Mammary epithelial cell (primary cell): ENCODE data around the gene SAMD4B.

Source experiments
- EZH2 ChIP-seq: IDR thresholded peaks from 2 replicates; pipeline ENCODE4 v1.6.1; 2012; ENCODE audit warnings: low read length, inconsistent platforms, borderline replicate concordance
- TF ChIP-seq, protein P1 (sequence below), 2 donors: IDR thresholded peaks in 1 of 2; conservative IDR thresholded peaks in 1 of 2; 2 replicates each; pipeline ENCODE4 v1.5.1; 2011 to 2012; ENCODE audit warnings: inconsistent platforms in 2 of 2, low read length in 2 of 2, mild to moderate bottlenecking in 2 of 2, control low read depth in 1 of 2, low read depth in 1 of 2; ENCODE audit not compliant: insufficient read depth in 1 of 2; ENCODE audit errors: extremely low read depth in 1 of 2

DNA sequence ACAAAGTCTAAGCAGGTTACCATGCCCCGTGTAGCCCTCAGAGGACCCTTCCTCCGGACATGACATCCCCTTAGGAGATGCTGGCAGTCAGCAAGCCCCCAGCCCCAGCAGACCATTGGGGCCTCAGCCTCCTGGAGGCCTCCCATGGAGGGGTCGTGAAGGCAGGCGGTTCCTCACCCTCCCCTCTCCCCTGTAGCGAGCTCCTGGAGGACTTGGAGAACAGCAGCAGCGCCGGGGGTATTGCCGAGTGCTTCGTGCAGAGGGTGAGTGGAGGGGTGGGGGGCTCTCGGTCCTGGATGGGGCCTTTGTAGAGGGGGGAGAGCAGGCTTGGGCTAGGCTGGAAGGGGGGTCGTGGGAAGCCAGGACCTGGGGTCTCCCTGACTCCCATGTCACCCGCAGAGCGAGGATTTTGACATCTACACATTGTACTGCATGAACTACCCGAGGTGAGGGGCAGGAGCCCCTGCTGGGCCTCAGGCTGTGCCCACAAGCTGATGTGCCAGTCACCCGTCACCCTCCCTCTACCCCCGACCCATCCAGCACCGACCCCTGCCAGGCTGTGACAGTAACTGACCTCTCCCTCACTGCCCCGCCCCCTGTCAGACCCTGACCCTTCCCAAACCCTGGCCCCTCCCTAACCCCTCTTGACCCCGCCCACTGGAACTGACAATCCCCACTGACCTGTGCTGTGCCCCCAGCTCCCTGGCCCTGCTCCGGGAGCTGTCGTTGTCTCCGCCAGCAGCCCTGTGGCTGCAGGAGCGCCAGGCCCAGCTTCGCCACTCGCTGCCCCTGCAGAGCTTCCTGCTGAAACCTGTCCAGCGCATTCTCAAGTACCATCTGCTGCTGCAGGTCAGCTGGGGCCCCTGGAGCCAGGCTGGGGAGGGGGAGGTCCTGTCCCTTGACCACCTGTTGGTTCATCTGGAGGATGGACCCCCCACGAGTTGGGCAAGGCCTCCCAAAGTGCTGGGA, 74.2 kb downstream of the SAMD4B start:
- TF ChIP-seq, protein P1, sequence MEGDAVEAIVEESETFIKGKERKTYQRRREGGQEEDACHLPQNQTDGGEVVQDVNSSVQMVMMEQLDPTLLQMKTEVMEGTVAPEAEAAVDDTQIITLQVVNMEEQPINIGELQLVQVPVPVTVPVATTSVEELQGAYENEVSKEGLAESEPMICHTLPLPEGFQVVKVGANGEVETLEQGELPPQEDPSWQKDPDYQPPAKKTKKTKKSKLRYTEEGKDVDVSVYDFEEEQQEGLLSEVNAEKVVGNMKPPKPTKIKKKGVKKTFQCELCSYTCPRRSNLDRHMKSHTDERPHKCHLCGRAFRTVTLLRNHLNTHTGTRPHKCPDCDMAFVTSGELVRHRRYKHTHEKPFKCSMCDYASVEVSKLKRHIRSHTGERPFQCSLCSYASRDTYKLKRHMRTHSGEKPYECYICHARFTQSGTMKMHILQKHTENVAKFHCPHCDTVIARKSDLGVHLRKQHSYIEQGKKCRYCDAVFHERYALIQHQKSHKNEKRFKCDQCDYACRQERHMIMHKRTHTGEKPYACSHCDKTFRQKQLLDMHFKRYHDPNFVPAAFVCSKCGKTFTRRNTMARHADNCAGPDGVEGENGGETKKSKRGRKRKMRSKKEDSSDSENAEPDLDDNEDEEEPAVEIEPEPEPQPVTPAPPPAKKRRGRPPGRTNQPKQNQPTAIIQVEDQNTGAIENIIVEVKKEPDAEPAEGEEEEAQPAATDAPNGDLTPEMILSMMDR (conservative IDR thresholded peaks at IDR 0.05 in 1 of 2, IDR thresholded peaks at IDR 0.05 in 1 of 2; ENCODE audit: extremely low read depth in 1 of 2, insufficient read depth in 1 of 2, low read depth in 1 of 2, low read length in 2 of 2): no peak
- TF ChIP-seq EZH2: no peak
